ENCODE measurements around the gene DYNC1H1.
"Not testable (repeated sequence)": the region's sequence is repeated elsewhere in the genome, so short reads cannot be mapped to it uniquely, and the experiment has no call there.

Gene DYNC1H1

GRCh38 chr14:101977311-101978071 lies 13.1 kb downstream of the DYNC1H1 start:
- TF ChIP-seq, protein P1, sequence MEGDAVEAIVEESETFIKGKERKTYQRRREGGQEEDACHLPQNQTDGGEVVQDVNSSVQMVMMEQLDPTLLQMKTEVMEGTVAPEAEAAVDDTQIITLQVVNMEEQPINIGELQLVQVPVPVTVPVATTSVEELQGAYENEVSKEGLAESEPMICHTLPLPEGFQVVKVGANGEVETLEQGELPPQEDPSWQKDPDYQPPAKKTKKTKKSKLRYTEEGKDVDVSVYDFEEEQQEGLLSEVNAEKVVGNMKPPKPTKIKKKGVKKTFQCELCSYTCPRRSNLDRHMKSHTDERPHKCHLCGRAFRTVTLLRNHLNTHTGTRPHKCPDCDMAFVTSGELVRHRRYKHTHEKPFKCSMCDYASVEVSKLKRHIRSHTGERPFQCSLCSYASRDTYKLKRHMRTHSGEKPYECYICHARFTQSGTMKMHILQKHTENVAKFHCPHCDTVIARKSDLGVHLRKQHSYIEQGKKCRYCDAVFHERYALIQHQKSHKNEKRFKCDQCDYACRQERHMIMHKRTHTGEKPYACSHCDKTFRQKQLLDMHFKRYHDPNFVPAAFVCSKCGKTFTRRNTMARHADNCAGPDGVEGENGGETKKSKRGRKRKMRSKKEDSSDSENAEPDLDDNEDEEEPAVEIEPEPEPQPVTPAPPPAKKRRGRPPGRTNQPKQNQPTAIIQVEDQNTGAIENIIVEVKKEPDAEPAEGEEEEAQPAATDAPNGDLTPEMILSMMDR (IDR thresholded peaks at IDR 0.05; ENCODE audit: low read depth, low read length), result no peak
- in situ Hi-C loops (cut with HindIII; ENCODE audit: low sequenced_read_pairs), result no loop called here
- peak; percentile 23 for DNase-seq (ENCODE audit: low read depth, low spot score)
- H3K4me3 ChIP-seq (ENCODE audit: low read depth, low read length), result no peak overlapping the region

- in situ Hi-C loops (cut with HindIII; ENCODE audit: low sequenced_read_pairs), result no loop called here
- DNase-seq (ENCODE audit: low read depth, low spot score), result no peak
- H3K4me3 ChIP-seq (ENCODE audit: low read depth, low read length), result no peak overlapping the region
- TF ChIP-seq, protein P1 (IDR thresholded peaks at IDR 0.05; ENCODE audit: low read depth, low read length), result no peak
Measured at GRCh38 chr14:101979666-101980065, 15.3 kb downstream of the DYNC1H1 start.

GRCh38 chr14:101980251-101980650 lies 15.9 kb downstream of the DYNC1H1 start:
- no peak for DNase-seq (ENCODE audit: low read depth, low spot score)
- TF ChIP-seq, protein P1 (IDR thresholded peaks at IDR 0.05; ENCODE audit: low read depth, low read length), result no peak
- in situ Hi-C loops (cut with HindIII; ENCODE audit: low sequenced_read_pairs), result no loop called here

DNA sequence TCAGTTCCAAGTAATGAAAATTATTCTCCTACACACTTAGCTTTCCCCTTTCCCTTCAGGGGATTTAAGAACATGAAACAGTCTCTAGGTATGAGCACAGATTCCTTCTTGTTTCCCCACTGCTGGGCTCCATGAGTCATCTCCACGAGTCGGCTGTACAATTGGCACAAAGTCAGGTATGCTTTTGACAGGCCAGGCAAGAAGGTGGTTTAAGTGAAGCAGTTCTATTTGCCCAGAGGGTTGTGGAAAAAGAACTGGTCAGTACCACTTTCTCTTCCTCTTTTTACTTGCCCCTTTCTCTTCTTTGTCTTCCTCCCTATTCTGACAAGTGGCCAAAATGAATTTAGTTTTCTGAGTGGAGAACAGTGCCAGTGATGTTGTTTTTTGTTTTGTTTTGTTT lies 16.3 kb downstream of the DYNC1H1 start:
- in situ Hi-C loops (cut with HindIII; ENCODE audit: low sequenced_read_pairs), result no loop called here
- peak; percentile 98 for DNase-seq (ENCODE audit: low read depth, low spot score)
- TF ChIP-seq, protein P1 (IDR thresholded peaks at IDR 0.05; ENCODE audit: low read depth, low read length), result no peak

More at GRCh38 chr14:101980251-101980650, 15.9 kb downstream of the DYNC1H1 start:
- H3K4me3 ChIP-seq (ENCODE audit: low read depth, low read length), result no peak overlapping the region

DNA sequence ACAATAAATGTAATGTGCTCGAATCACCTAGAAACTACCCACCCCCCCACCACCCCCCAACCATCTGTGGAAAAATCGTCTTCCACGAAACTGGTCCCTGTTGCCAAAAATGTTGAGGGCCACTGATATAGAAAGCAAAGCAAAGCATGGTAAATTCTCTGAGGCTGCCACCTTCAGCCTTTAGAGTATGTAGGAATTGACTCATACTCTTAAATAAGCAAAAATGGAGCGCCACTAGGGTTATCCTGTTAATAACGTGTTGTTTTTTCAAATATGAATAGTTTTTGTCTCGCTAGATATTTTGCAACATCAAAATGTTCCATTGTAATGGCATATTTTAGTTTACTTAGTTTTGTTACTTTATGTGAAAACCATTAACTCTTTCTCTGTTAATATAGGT lies 18.2 kb downstream of the DYNC1H1 start:
- peak; percentile 22 for DNase-seq (ENCODE audit: low read depth, low spot score)
- H3K4me3 ChIP-seq (ENCODE audit: low read depth, low read length), result no peak overlapping the region
- TF ChIP-seq, protein P1 (IDR thresholded peaks at IDR 0.05; ENCODE audit: low read depth, low read length), result no peak
- in situ Hi-C loops (cut with HindIII; ENCODE audit: low sequenced_read_pairs), result no loop called here

More for the DNA sequence above, 16.3 kb downstream of the DYNC1H1 start:
- H3K4me3 ChIP-seq (ENCODE audit: low read depth, low read length), result no peak overlapping the region

DNA sequence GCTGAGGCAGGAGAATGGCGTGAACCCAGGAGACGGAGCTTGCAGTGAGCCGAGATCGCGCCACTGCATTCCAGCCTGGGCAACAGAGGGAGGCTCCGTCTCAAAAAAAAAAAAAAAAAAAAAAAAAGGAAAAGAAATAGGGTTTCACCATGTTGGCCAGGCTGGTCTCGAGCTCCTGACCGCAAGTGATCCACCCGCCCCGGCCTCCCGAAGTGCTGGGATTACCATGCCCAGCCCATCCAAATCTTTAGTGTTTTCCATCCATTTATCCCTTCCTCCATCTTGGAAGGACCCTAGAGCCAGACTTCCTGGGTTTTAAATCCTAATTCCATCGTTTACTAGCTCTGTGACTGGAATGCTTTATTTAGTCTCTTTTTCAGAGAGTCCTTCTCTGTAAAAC lies 20.5 kb downstream of the DYNC1H1 start:
- in situ Hi-C loops (cut with HindIII; ENCODE audit: low sequenced_read_pairs), result not testable (repeated sequence)

DNA sequence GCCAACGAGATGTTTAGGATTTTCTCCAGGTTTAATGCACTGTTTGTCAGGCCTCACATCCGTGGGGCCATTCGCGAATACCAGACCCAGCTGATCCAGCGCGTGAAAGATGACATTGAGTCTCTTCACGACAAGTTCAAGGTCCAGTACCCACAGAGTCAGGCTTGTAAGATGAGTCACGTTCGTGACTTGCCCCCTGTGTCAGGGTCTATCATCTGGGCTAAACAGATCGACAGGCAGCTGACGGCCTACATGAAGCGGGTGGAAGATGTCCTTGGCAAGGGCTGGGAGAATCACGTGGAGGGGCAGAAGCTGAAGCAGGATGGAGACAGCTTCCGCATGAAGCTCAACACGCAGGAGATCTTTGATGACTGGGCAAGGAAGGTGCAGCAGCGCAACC lies 21.6 kb downstream of the DYNC1H1 start:
- in situ Hi-C loops (cut with HindIII; ENCODE audit: low sequenced_read_pairs), result no loop called here
- DNase-seq (ENCODE audit: low read depth, low spot score), result no peak

More for the DNA sequence above, 20.5 kb downstream of the DYNC1H1 start:
- not testable (repeated sequence) for DNase-seq (ENCODE audit: low read depth, low spot score); H3K4me3 ChIP-seq (ENCODE audit: low read depth, low read length)

More for the DNA sequence above, 21.6 kb downstream of the DYNC1H1 start:
- TF ChIP-seq, protein P1 (IDR thresholded peaks at IDR 0.05; ENCODE audit: low read depth, low read length), result no peak
- H3K4me3 ChIP-seq (ENCODE audit: low read depth, low read length), result no peak overlapping the region

Measured in astrocyte of the spinal cord (primary cell).